Measurements from ENCODE around the gene ZNF106. TPM values are rescaled to one million over a fixed set of nuclear protein-coding genes. Genes with fewer than 3 reads are reported as not detected.

Gene ZNF106
- total RNA-seq, 2 experiments from 2014 or later: 53.1 to 55.8 TPM

DNA sequence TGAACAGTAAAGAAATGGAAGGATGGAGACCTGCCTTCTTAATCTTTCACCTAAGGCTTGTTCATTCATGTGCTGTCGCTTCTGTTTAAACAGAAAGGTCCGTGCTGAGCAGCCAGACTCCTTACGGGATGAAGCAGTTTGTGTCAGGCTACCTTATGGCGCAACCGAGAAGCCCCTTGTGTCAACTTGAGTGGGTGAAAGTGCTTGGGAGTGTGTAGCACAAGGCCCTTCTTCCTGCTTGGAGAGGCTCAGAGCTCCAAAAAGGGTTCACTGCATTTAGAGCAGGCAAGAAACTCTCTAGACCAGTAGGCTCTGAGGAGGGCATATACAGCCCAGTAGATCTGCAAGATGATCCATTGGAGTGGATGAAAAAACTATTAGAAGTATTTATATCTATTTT is 115.7 kb downstream of the ZNF106 start:
- Mint-ChIP-seq H3K27ac (no peak overlapping the region), H3K4me1 (no peaks in the 10 kb centered on the region), H3K9me3 (peaks cover 15% of the 10 kb centered on the region), H3K27me3 (no peaks in the 10 kb centered on the region), H3K4me3 (no peak overlapping the region), H3K36me3 (peaks cover 19% of the 10 kb centered on the region)
- DNase-seq: no peak

DNA sequence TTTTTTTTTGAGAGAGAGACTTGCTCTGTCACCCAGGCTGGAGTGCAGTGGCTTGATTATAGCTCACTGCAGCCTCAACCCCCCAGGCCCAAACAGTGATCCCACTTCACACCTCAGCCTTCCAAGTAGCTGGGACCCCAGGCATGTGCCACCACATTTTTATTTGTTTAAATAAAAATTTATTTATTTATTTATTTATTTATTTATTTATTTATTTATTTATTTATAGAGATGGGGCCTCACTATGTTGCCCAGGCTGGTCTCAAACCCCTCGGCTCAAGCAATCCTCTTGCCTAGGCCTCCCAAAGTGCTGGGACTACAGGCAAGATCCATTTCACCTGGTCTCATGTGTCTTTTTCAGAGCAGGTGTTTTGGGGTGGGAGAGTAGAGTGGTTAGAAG is 116.1 kb downstream of the ZNF106 start:
- peaks cover 19% of the 10 kb centered on the region for H3K36me3 Mint-ChIP-seq
- no peak for DNase-seq
- H3K4me1 Mint-ChIP-seq: no peaks in the 10 kb centered on the region
- no peak overlapping the region for H3K4me3 Mint-ChIP-seq
- H3K27ac Mint-ChIP-seq: no peak overlapping the region
- H3K9me3 Mint-ChIP-seq: peaks cover 15% of the 10 kb centered on the region
- no peaks in the 10 kb centered on the region for H3K27me3 Mint-ChIP-seq

DNA sequence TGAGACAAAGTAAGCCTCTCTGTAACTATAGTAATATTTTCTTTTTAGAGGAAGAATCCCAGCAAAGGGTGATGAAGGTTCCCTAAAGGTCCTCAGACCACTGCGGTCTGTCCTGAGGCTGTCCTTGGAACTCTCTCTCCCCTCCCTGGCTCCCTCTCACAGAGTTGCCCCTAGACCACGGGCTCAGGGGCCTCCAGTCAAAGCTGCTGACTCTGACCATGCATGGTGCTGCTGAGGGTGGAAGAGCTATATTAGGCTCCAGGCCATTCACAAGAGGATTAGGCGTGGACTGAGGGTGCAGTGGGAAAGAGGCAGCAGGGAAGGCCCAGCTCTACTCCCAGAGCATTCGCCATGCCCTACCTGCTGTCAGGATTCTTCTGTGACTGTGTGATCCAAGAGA is 117.0 kb downstream of the ZNF106 start:
- no peak for DNase-seq
- H3K27me3 Mint-ChIP-seq: no peaks in the 10 kb centered on the region
- H3K4me3 Mint-ChIP-seq: no peak overlapping the region
- no peaks in the 10 kb centered on the region for H3K4me1 Mint-ChIP-seq
- H3K27ac Mint-ChIP-seq: no peak overlapping the region
- H3K36me3 Mint-ChIP-seq: peaks cover 12% of the 10 kb centered on the region
- peaks cover 11% of the 10 kb centered on the region for H3K9me3 Mint-ChIP-seq

DNA sequence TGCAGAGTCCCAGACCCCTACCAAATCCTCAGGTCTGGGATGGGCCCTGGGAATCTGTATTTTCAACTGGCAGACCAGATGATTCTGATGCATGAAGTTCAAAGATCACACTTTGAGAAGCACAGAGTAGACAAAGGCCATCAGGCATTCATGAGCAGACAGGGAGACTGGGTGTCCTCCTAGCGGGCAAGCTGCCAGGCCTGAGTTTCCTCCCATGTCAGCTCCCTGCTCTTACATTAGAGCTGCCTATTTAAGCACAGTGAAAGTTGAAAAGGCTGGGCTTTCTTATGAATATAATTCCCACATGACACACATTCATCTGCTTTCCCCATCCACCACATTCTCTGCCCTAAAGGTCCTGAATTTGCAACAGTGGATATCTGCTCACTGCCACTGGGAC is 117.7 kb downstream of the ZNF106 start:
- no peaks in the 10 kb centered on the region for H3K27me3 Mint-ChIP-seq
- peaks cover 7% of the 10 kb centered on the region for H3K36me3 Mint-ChIP-seq
- no peak overlapping the region for H3K4me3 Mint-ChIP-seq
- no peaks in the 10 kb centered on the region for H3K4me1 Mint-ChIP-seq
- no peak for DNase-seq
- H3K9me3 Mint-ChIP-seq: peaks cover 8% of the 10 kb centered on the region
- no peak overlapping the region for H3K27ac Mint-ChIP-seq

DNA sequence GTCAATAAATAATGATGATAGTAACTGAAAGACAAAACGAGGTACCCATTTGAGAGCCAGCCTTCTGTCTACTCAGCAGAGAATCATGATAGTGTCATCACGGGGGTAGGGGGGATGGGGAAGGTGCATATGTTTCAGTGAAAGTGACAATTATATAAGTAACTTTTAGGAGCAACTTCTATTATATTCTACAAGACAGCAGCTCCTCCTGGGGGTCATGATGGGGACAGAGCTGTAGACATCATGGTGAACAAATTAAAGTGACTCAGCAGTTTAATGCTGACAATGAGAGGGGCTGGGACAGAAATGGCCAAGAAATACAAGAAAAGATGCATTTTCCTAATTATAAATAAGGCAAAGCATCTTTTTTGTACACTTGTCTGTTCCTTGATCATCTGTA is 119.8 kb downstream of the ZNF106 start:
- H3K27ac Mint-ChIP-seq: no peak overlapping the region
- no peak overlapping the region for H3K4me3 Mint-ChIP-seq
- no peak for DNase-seq

DNA sequence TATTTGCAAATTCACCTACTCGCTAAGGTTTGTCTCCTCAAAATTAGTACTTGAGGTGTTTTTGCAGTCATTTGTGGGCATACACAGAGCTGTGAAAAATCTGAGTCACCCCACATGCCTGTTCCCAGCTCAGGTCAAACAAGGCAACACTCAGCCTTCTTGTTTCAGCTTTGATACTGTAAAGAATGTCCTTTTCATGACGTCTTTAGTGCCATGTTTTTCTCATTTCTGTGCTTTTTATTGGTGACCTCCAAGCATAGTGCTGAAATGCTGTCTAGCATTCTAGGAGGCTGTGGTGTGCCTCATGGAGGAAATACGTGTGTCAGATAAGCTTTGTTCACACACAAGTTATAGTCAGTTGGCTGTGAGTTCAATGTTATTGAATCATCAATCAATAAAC is 122.8 kb downstream of the ZNF106 start:
- Mint-ChIP-seq H3K4me1 (no peaks in the 10 kb centered on the region), H3K9me3 (peaks cover 1% of the 10 kb centered on the region), H3K27ac (no peak overlapping the region), H3K36me3 (peaks cover 4% of the 10 kb centered on the region), H3K27me3 (no peaks in the 10 kb centered on the region), H3K4me3 (no peak overlapping the region)
- no peak for DNase-seq

More for the DNA sequence above, 119.8 kb downstream of the ZNF106 start:
- peaks cover 4% of the 10 kb centered on the region for H3K36me3 Mint-ChIP-seq
- no peaks in the 10 kb centered on the region for H3K4me1 Mint-ChIP-seq
- no peaks in the 10 kb centered on the region for H3K27me3 Mint-ChIP-seq
- H3K9me3 Mint-ChIP-seq: peaks cover 1% of the 10 kb centered on the region

DNA sequence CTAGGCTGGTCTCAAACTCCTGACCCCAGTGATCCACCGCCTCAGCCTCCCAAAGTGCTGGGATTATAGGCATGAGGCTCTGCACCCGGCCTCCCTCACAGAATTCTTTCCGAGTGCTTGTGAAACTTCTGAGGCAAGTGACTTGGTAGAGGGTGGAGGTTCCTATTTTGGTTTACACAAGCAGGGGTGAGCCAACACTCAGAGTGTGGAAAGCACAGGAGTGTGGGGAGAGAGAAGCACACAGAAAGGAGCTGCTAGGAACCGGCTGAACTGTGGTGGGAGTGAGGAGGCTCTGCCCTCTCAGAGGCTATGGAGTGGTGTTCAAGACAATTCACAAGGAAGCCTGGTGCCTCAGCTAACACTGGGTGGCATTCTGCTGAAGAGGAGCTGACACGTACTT is 123.9 kb downstream of the ZNF106 start:
- H3K4me1 Mint-ChIP-seq: no peaks in the 10 kb centered on the region
- no peak overlapping the region for H3K4me3 Mint-ChIP-seq
- H3K27me3 Mint-ChIP-seq: no peaks in the 10 kb centered on the region
- H3K27ac Mint-ChIP-seq: no peak overlapping the region
- peaks cover 1% of the 10 kb centered on the region for H3K9me3 Mint-ChIP-seq
- DNase-seq: no peak
- H3K36me3 Mint-ChIP-seq: peaks cover 4% of the 10 kb centered on the region

DNA sequence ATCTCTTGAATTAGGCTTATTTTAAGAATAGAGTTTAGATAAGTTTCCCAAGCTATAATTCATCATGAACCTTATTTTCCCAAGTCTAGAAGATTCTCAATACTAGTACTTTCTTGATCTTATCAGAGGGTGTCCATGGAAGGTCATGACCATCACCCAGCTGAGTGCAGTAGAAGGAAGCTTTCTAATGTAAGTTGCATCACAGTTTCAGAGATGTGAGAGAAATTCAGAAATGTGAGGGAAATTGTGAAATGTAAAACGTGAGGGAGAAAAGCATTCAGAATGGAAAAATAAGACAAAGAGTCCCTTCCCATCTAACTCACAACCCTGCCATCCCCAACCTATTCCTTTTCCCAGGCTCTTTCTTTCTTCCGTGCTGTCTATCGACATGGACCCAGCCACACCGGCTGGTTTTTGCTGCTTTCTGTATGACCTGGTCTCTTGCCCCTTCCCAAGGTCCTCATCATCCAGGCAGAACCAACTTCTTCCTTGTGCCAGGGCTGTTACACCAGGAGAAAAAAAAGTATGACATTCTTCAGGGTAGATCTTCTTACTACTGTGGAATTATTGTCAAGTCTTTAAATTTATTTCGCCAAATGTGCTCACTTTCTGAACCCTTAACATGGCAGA is 124.9 kb downstream of the ZNF106 start:
- DNase-seq: no peak
- no peak overlapping the region for H3K27ac Mint-ChIP-seq
- H3K36me3 Mint-ChIP-seq: peaks cover 4% of the 10 kb centered on the region
- no peaks in the 10 kb centered on the region for H3K4me1 Mint-ChIP-seq
- H3K27me3 Mint-ChIP-seq: no peaks in the 10 kb centered on the region
- no peaks in the 10 kb centered on the region for H3K9me3 Mint-ChIP-seq
- H3K4me3 Mint-ChIP-seq: no peak overlapping the region

DNA sequence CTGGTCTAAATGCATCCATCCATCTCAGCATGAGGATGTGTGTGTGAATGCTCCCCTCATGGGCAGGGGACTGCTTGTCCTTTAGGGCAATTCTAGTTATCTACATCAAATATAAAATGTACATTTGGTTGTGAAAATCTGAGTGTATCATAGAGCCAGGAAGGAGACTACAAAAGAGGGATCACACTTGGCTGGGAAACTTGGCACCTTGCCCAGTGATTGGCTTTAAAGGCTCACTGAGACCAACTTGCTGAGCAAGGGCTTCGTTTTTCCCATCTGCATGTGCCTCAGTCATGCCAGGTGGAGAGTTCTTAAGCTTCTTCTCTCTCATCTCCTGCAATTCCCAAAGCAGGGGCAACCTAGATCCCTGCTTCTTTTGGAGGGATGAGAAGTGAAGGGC is 126.4 kb downstream of the ZNF106 start:
- Mint-ChIP-seq H3K27me3 (no peaks in the 10 kb centered on the region), H3K4me3 (no peak overlapping the region), H3K36me3 (no peaks in the 10 kb centered on the region), H3K4me1 (no peaks in the 10 kb centered on the region), H3K27ac (no peak overlapping the region), H3K9me3 (no peaks in the 10 kb centered on the region)
- DNase-seq: no peak

DNA sequence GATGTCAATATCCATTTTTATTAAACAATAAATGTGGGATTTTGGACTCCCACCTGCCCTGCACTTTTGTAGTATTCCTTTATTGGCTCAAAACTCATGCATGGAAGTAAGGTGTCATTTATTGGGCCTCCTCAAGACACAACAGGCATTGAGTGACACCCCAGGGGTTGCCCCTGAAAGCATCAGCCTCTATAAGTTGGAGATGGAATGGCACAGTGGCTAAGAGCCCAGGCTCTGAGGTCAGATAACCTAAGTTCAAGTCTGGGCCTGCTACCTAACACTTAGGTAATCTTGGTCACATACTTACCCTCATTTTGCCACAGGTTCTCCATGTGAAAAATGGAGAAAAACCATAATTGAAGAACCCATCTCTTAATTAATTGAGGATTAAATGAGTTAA is 127.0 kb downstream of the ZNF106 start:
- DNase-seq: no peak
- H3K4me3 Mint-ChIP-seq: no peak overlapping the region
- no peaks in the 10 kb centered on the region for H3K27me3 Mint-ChIP-seq
- H3K27ac Mint-ChIP-seq: no peak overlapping the region
- no peaks in the 10 kb centered on the region for H3K4me1 Mint-ChIP-seq
- no peaks in the 10 kb centered on the region for H3K9me3 Mint-ChIP-seq
- H3K36me3 Mint-ChIP-seq: no peaks in the 10 kb centered on the region

DNA sequence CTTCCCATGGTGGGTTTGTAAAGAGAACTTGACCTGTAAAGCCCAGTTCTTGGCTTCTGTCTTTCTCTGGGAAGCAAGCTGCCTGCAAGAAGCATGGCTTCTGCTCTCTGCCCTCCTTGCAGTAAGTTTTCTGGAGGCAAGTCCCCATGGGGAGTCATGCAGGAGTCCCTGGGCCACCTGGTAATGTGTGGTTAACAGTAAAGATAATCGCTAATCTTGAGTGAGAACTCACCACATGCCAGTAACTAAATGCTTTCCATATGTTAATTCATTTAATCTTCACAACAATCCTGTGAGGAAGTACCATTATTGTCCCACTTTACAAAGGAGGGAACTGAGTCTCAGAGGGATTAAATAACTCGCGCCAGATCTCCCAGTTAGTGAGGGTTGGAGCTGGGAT is 127.5 kb downstream of the ZNF106 start:
- H3K27ac Mint-ChIP-seq: no peak overlapping the region
- H3K36me3 Mint-ChIP-seq: no peaks in the 10 kb centered on the region
- H3K4me1 Mint-ChIP-seq: no peaks in the 10 kb centered on the region
- H3K4me3 Mint-ChIP-seq: no peak overlapping the region
- no peaks in the 10 kb centered on the region for H3K9me3 Mint-ChIP-seq
- DNase-seq: no peak
- H3K27me3 Mint-ChIP-seq: no peaks in the 10 kb centered on the region

Other genes starting within 250 kb of the ZNF106 start
- 10 to 100 TPM; 21.0 to 23.7 TPM for gene GANC, start 217.9 kb downstream of the ZNF106 start, total RNA-seq
- 10 to 100 TPM; 34.8 to 35.8 TPM for gene TMEM87A, start 217.7 kb downstream of the ZNF106 start, total RNA-seq
- gene CAPN3, start 131.6 kb downstream of the ZNF106 start, total RNA-seq: 1 to 10 TPM; 1.4 to 1.8 TPM
- 10 to 100 TPM; 37.6 to 42.3 TPM for gene SNAP23, start 4.5 kb upstream of the ZNF106 start, total RNA-seq
- gene LRRC57, start 57.7 kb upstream of the ZNF106 start, total RNA-seq: 10 to 100 TPM; 17.0 to 19.1 TPM
- 10 to 100 TPM; 54.0 to 55.1 TPM for gene HAUS2, start 57.7 kb upstream of the ZNF106 start, total RNA-seq
- 1 to 10 TPM; 4.2 to 4.4 TPM for gene STARD9, start 84.5 kb upstream of the ZNF106 start, total RNA-seq
- 10 to 100 TPM; 14.3 to 17.9 TPM for gene CDAN1, start 246.0 kb upstream of the ZNF106 start, total RNA-seq